ENCODE measurements around the gene PDZD4. TPM values are rescaled to one million over a fixed set of nuclear protein-coding genes. Genes with fewer than 3 reads are reported as not detected.

PDZD4 gene
- total and polyA plus RNA-seq, 2 of the 4 experiments (the other 2 are of a cell fraction): under 0.01 to 0.38 TPM

GRCh38 chrX:153831429-153832150, 1.2 kb upstream of the PDZD4 start:
- H3K9me1 ChIP-seq (ENCODE audit: insufficient read depth, low read length): no peaks in the 10 kb centered on the region
- 67% methylated on average over 9 of the region's 23 CpGs; no CpG with 5 or more reads in 1 of the 2 experiments for whole genome bisulfite sequencing, 2 experiments (ENCODE audit: extremely low coverage in 2 of 2, insufficient read length in 1 of 2)

More at GRCh38 chrX:153831429-153832150, 1.2 kb upstream of the PDZD4 start:
- Histone ChIP-seq H4K91ac (ENCODE audit: insufficient read depth, low read depth, low read length) (no peak overlapping the region), H3K23ac (ENCODE audit: low read depth, low read length) (no peak overlapping the region), H2BK5ac (ENCODE audit: low read depth, low read length, poor library complexity, severe bottlenecking) (no peak overlapping the region), H3K9me3 (ENCODE audit: control insufficient read depth, insufficient read depth, low read length) (peaks cover 20% of the 10 kb centered on the region; the same call in 1 of the 2 replicates), H3K18ac (ENCODE audit: low read depth, low read length) (no peak overlapping the region), H3K36me3 (ENCODE audit: control insufficient read depth, insufficient read depth, low read length) (no peaks in the 10 kb centered on the region), H2BK15ac (ENCODE audit: low read depth, low read length) (no peak overlapping the region), H3K56ac (ENCODE audit: extremely low read depth, insufficient read depth, low read length) (no peak overlapping the region), H3K4me2 (ENCODE audit: low read depth, low read length) (no peak overlapping the region), H2AFZ (replicated peaks; ENCODE audit: low read length, poor library complexity) (no peak overlapping the region), H3K14ac (replicated peaks; ENCODE audit: low read depth, low read length) (no peak overlapping the region), H3K27ac (ENCODE audit: insufficient read depth, low read length) (no peak overlapping the region), H4K5ac (ENCODE audit: low read depth, low read length) (no peak overlapping the region), H2AK5ac (ENCODE audit: low read depth, low read length) (no peak overlapping the region), H3K4me1 (ENCODE audit: control insufficient read depth, insufficient read depth, low read length) (no peaks in the 10 kb centered on the region), H2AK9ac (replicated peaks; ENCODE audit: low read depth, low read length, poor library complexity) (no peak overlapping the region), H4K8ac (ENCODE audit: low read depth in 2 of 2, low read length in 2 of 2) (no peak overlapping the region), H4K20me1 (ENCODE audit: insufficient read depth, low read length) (no peaks in the 10 kb centered on the region; the same call in 1 of the 2 replicates), H3K27me3 (ENCODE audit: control insufficient read depth, insufficient read depth, low read length) (peaks cover 48% of the 10 kb centered on the region), H3K79me1 (ENCODE audit: low read depth in 1 of 2, low read length in 2 of 2) (no peaks in the 10 kb centered on the region), H3K4ac (ENCODE audit: low read depth, low read length) (no peak overlapping the region), H3K9ac (ENCODE audit: low read depth, low read length) (no peak overlapping the region), H2BK20ac (ENCODE audit: low read depth, low read length) (no peak overlapping the region), H3K4me3 (ENCODE audit: insufficient read depth, low read depth, low read length) (no peak overlapping the region), H2BK120ac (ENCODE audit: low read depth, low read length) (no peak overlapping the region)
- CTCF ChIA-PET: no interaction called here
- POLR2A ChIA-PET (ENCODE audit: unreplicated experiment): no interaction called here
- in situ Hi-C loops (cut with MboI; ENCODE audit: low sequenced_read_pairs): no loop called here
- no TSS peak for BruUV-seq (replicated peaks)
- TF ChIP-seq MAFK (IDR thresholded peaks at IDR 0.05; ENCODE audit: low read depth, low read length) (no peak), MAZ (IDR thresholded peaks at IDR 0.05; ENCODE audit: borderline replicate concordance, low read depth, low read length) (no peak), BHLHE40 (IDR thresholded peaks at IDR 0.05; ENCODE audit: low read depth, low read length) (no peak), CHD1 (IDR thresholded peaks at IDR 0.05; ENCODE audit: low read depth, low read length) (no peak), USF2 (IDR thresholded peaks at IDR 0.05; ENCODE audit: low read depth, low read length) (no peak), RCOR1 (IDR thresholded peaks at IDR 0.05; ENCODE audit: insufficient replicate concordance, low read length) (no peak), CTCF (conservative IDR thresholded peaks at IDR 0.05; ENCODE audit: low read depth, low read length) (no peak), CEBPB (IDR thresholded peaks at IDR 0.05; ENCODE audit: low read depth, low read length) (no peak), SMC3 (IDR thresholded peaks at IDR 0.05; ENCODE audit: low read depth, low read length) (no peak), RFX5 (IDR thresholded peaks at IDR 0.05; ENCODE audit: low read depth, low read length) (no peak), NFE2L2 (IDR thresholded peaks at IDR 0.05; ENCODE audit: low read depth, low read length) (no peak), RAD21 (IDR thresholded peaks at IDR 0.05; ENCODE audit: low read length) (no peak)
- TF ChIP-seq, protein P1, sequence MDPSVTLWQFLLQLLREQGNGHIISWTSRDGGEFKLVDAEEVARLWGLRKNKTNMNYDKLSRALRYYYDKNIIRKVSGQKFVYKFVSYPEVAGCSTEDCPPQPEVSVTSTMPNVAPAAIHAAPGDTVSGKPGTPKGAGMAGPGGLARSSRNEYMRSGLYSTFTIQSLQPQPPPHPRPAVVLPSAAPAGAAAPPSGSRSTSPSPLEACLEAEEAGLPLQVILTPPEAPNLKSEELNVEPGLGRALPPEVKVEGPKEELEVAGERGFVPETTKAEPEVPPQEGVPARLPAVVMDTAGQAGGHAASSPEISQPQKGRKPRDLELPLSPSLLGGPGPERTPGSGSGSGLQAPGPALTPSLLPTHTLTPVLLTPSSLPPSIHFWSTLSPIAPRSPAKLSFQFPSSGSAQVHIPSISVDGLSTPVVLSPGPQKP (IDR thresholded peaks at IDR 0.05; ENCODE audit: borderline replicate concordance, low read depth, low read length): no peak
- intact Hi-C loops (cut with micrococcal nuclease): no loop called here
- no peak for DNase-seq
- no peak for ATAC-seq (ENCODE audit: low read depth)
- dilution Hi-C loops (cut with HindIII; ENCODE audit: low sequenced_read_pairs, unreplicated experiment): no loop called here

Measured in IMR-90 (cell line).